Activated CD4-positive, CD25-positive, alpha-beta regulatory T cell treated with anti-CD3 and anti-CD28 coated beads, Interleukin-2, amount 50 U/mL, for 16 hours (primary cell): ENCODE results near the gene PPIA.
A peak's percentile ranks its signal among the peaks of the same experiment; 100 is the strongest.
"Not testable (repeated sequence)": the region's sequence is repeated elsewhere in the genome, so short reads cannot be mapped to it uniquely, and the experiment has no call there.

Experiments used
- DNase-seq: peaks from one replicate; pipeline ENCODE4 v3.0.0-alpha.2; 2020; ENCODE audit warnings: low read depth, low spot score

Gene PPIA

DNA sequence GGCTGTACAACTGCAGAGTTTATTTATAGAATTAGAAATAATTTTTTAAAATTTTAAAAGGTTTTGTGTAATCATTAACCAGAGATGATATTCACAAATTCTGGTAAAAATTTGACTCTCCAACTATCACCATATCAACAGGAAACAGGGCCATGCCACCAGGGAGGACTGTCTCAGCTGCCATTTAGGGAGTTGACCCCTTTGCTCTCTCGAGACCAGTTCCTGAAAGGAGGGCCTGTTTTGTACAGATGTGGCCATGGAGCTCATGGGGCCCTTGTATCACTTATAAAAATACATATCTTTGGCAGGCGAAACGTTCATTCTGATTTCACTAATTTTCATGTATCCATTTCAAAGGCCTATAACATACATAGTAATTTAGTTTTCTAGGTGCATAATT is 31.1 kb downstream of the PPIA start:
- no peak for DNase-seq

DNA sequence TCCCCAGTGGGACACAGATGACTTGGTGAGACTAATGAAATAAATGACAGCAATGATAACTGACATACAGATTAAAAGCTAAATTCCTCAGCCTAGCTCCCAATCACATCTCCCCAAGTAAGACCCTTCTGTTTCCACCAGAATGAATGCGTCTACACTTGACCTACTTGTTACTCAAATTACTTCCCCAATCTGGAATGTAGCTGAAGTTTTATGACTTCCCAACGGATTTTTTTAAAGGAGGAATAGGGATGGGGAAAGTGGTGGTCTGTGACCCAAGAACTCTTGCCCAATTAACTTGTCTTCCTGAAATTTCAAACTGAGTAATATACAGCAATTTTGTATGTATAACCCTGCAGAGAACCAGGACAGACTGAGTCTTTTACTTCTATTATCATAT is 42.3 kb downstream of the PPIA start:
- no peak for DNase-seq

DNA sequence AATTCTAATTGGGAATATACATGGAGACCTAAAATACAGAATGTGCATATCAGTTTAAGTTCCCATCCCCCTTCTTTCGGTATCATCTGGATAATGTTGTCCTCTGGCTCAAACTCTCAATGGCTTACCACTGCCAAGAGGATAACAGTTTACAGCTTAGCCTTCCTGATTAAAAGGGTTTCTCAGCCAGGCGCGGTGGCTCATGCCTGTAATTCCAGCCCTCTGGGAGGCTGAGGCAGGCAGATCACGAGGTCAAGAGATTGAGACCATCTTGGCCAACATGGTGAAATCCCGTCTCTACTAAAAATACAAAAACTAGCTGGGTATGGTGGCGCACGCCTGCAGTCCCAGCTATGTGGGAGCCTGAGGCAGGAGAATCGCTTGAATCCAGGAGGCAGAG is 46.2 kb downstream of the PPIA start:
- not testable (repeated sequence) for DNase-seq

DNA sequence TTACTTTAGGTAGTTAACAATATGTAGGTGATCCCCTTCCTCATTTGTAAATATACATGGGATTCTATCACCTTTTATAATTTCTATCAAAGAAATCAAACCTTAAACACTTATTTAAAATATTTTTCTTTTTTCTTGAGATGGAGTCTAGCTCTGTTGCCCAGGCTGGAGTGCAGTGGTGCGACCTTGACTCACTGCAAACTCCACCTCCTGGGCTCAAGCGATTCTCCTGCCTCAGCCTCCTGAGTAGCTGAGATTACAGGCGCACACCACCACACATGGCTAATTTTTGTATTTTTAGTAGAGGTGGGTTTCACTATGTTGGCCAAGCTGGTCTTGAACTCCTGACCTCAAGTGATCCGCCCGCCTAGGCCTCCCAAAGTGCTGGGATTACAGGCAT is 47.0 kb downstream of the PPIA start:
- DNase-seq = not testable (repeated sequence)

DNA sequence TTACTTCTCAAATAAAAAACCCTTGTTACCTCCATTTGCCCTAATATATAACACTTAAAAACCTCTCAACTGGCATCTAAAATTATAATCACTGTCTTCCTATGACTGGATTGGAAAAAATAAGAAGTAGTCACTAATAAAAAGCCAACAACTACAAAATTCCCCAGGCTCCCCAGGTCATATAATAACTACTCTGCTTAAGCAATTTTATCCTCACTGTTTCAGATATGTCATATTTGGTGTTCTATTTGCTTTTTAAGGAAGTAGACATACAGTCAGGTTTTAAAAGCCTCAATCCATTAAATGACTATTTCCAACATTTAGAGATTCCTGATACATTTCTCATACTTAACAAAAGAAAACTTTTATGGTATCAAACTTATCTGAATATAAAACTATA is 49.0 kb downstream of the PPIA start:
- no peak for DNase-seq

DNA sequence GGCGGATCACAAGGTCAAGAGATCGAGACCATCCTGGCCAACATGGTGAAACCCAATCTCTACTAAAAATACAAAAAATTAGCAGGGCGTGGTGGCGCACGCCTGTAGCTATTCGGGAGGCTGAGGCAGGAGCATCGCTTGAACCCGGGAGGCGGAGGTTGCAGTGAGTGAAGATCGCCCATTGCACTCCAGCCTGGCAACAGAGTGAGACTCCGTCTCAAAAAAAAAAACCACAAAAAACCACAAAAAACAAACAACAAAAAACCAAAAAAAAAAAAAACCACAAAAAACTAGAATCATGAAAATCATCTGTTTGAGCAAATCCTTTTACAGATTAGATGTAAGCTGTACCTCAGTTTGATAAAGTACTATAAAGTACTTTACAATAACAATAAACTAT is 49.9 kb downstream of the PPIA start:
- not testable (repeated sequence) for DNase-seq

DNA sequence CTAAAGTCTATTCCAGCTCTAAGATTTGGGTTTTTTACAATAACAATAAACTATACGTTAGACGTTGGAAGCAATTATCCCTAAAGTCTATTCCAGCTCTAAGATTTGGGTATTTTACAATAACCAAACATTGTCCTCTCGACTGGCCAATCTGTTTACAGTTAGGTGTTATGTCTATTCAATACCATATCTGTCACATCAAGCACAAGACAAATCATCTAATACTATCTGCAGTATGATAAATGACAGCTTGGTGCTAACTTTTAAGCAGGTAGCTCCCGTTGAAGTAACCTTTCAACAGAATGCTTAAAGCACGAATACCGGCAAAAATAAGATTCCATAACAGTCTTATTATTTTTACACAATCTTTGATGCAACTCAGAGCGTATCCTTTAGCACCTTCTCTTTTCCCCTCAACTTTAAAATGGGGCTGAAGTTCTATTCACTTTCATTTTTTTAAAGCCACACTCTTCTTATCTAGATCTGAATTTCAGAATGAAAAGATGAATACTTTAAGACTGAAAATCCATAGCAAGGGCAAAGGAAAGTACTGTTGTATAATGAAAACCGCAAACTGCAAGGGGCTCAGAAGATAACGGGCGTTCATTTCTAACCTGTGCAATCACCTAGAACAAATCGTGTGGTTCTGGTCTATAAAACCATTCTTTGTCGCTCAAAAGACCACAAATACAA is 50.5 kb downstream of the PPIA start:
- DNase-seq = no peak

DNA sequence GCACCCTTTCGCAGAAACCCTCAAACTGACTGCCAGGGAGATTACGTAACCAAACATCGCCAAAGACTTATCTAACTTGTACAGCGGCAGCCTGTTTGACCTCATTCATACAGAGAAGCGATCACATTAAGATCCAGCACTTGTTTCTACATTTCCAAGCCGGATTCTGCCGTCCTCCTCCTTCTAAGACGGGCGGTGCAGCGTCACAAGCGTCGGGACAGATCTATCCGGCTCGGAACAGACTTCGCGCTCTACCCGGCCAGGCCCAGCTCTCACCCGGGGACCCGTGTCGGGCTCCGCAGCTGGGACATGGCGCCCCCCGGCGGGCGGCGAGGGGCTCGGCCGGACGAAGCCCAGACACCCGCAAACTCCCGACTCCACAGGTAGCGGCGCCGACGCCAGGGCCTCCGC is 51.0 kb downstream of the PPIA start:
- DNase-seq = peak; percentile 73

DNA sequence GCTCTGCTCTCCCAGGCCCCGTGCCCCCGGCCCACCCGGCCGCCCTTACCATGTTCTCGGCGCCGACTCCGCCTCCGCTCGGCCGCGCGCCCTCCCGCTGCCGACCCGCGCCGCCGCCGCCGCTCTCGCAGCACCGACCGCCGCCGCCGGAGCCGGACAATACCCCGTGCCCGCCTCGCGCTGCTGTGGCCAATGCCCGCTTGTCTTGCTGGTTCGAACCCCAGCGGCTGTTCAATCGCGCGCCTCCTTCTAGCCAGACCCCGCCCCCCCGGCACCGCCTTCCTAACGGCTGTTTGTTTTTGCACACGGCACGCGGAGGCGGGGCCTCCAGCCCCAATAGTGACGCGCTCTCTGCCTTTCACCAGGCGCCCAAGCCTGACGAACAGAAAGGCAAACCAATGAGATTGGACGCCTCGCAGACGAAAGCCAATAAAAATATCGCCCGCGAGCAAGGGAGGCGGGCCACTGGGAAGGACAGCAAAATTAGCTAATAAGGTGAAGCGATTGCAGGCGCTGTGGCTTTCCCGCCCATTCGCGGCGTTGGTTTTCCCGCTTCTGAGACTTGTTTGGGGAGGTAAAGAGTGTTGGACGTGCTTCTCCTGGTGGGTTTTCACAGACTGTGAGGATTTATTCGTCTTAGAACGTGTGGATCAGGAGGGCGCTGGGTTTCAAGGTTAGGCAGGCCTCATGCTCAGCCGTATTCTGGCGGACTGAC is 51.6 kb downstream of the PPIA start, which contains the start of gene H2AZ2:
Gene H2AZ2 (minus strand): TSS at position 168 of the 715 bp plus-strand sequence. CDS start 116 bp downstream, at position 52.
- peak; percentile 99 for DNase-seq

DNA sequence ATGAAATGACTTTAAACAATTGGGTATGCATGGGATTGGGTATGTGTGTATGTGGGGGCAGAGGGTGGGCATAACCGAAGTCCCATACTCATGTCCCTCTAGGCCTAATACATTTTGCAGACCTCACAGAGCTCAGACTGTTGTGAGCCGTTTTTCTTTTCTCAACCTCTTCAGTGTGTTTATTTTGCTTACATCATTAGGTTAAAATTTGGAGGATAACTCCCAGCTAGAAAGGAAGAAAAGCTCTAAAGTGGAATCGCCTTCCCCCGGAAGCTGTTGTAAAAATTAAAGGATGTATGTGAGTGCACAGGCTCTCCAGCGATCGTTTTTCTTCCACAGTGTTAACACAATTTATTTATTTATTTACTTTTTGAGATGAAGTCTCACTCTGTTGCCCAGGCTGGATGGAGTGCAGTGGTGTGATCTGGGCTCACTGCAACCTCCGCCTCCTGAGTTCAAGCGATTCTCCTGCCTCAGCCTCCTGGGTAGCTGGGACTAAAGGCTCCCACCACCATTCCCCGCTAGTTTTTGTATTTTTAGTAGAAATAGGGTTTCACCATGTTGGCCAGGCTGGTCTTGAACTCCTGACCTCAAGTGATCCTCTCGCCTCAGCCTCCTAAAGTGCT is 52.9 kb downstream of the PPIA start:
- no peak for DNase-seq

DNA sequence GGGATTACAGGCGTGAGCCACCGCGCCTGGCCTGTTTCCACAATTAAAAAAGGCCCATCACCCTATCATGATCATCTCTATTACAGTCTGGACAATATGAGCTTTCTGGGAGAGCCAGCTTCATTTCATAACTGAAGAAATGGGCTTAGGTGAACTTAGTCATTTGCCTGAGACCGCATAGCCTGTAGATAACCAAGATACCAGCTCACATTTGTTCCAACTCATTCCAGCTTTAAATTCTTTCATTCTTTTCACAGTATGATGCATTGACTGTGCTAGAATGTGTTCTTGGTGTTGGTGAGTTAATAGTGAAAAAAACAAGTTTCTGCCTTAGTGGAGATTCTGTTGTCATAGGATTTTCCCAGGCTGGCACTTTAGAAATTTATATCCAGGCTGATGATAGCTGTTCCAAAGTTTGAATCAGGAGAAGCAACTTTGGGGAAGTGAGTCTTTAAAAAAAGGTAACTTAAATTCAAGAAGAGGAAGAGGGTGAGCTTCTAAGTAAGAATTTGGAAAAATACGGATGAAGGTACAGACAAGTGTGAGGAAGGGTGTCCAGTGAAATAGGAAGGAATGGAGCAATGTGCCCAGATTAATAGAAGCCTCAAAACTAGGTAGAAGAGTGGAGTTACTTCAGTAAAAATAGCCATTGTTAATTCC is 53.5 kb downstream of the PPIA start:
- DNase-seq = no peak

DNA sequence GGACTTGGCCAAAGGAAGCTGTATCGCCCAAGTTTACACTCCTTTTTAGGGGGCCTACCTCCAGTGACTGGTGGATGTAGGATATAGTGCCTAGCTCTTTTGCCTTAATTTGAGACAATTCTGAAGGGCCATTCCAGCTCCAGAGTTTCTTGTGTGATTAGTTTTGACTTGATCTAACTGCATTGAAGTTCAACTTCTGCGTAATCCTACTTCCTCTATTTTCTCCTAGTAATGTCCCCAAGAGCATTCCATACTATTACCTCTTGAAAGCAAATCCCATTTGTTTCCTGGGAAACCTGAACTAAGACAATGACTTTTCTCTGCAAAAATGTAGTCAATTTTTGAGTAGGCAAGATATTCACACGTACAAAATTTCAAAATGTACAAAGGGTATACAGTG is 56.1 kb downstream of the PPIA start:
- no peak for DNase-seq
